ENCODE data around the gene FTO.
A peak's percentile ranks its signal among the peaks of the same experiment; 100 is the strongest.
"Not testable (repeated sequence)": the region's sequence is repeated elsewhere in the genome, so short reads cannot be mapped to it uniquely, and the experiment has no call there.

The FTO gene

DNA sequence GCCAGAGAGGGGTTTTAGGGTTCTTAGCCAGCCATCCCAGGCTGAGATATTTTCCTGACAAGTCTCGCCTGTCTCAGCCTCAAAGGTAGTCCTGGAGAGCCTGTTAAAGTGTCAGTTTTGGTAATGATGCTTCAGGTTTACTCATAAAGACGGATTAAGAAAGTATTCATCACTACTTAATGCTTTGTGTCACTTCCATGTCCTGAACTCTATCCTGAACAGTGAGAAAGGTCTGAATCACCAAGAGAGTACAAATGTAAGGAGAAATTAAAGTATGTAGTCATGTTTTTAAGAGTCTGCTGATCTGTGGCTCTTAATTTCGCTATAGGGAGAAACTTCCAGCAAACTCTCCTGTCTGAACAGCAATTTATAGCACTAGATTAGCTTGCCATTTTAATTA lies 14.3 kb upstream of the FTO start:
- no peak overlapping the region for H3K4me3 ChIP-seq (ENCODE audit: low read depth, low read length)
- TF ChIP-seq, protein P1, sequence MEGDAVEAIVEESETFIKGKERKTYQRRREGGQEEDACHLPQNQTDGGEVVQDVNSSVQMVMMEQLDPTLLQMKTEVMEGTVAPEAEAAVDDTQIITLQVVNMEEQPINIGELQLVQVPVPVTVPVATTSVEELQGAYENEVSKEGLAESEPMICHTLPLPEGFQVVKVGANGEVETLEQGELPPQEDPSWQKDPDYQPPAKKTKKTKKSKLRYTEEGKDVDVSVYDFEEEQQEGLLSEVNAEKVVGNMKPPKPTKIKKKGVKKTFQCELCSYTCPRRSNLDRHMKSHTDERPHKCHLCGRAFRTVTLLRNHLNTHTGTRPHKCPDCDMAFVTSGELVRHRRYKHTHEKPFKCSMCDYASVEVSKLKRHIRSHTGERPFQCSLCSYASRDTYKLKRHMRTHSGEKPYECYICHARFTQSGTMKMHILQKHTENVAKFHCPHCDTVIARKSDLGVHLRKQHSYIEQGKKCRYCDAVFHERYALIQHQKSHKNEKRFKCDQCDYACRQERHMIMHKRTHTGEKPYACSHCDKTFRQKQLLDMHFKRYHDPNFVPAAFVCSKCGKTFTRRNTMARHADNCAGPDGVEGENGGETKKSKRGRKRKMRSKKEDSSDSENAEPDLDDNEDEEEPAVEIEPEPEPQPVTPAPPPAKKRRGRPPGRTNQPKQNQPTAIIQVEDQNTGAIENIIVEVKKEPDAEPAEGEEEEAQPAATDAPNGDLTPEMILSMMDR (IDR thresholded peaks at IDR 0.05; ENCODE audit: borderline replicate concordance, insufficient read depth, low read depth, low read length): no peak

DNA sequence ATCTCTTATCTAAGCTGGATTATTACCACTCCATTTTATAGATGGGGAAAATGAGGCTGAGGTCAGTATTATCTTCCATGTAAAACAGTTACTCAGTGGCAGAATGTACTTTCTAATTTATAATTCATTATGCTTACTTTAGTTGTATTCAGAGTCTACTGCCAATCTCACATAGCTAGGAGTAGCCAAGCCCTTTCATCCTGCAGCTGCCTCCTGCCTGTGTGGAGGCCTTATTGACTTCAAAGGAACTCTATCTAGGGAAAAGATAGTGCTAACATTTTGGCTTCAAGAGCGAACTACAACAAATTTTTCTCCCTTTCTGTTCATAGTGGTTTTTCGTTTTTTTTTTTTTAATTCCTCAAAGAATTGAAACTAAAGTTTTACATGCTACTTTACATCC lies 13.2 kb upstream of the FTO start:
- TF ChIP-seq, protein P1 (IDR thresholded peaks at IDR 0.05; ENCODE audit: borderline replicate concordance, insufficient read depth, low read depth, low read length): no peak

DNA sequence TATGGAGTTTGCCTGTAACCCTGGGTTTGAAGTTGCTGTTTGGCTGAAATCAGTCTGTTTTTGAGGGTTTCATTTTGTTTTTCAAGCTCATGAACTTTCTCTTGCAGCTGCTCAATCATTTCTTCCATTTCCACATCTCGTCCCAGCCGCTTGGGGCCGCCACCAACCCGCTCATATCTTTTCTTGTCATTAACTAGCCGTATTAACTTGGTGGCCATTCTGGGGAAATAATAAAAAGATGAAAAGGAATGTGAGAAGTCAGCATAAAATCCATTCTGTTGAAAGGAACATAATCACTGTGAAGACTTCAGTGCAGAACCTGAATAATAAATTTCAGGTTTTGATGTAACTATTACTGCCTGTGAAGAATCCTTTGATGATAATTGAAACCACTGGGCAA lies 11.8 kb upstream of the FTO start:
- TF ChIP-seq, protein P1 (IDR thresholded peaks at IDR 0.05; ENCODE audit: borderline replicate concordance, insufficient read depth, low read depth, low read length): no peak
- no peak overlapping the region for H3K4me3 ChIP-seq (ENCODE audit: low read depth, low read length)

More for the DNA sequence above, 13.2 kb upstream of the FTO start:
- H3K4me3 ChIP-seq (ENCODE audit: low read depth, low read length): no peak overlapping the region

DNA sequence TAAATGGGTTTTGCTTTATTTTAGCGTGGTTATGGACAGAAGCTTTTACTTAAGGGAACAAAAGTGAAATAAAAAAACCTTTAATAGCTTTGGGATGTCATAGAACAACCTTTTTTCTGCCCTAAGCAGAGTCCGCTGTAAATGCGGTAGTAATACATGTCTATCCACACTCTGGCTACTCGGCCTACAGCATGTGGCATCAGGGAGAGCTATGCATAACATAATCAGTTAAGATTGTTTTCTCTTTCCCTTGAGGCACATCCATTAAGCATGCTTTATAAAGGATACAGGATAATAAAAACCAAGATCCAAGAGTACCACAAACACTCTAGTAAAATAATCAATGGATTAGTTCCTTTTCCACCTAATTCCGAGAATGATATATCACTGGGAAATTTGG lies 10.6 kb upstream of the FTO start:
- no peak overlapping the region for H3K4me3 ChIP-seq (ENCODE audit: low read depth, low read length)
- TF ChIP-seq, protein P1 (IDR thresholded peaks at IDR 0.05; ENCODE audit: borderline replicate concordance, insufficient read depth, low read depth, low read length): no peak

DNA sequence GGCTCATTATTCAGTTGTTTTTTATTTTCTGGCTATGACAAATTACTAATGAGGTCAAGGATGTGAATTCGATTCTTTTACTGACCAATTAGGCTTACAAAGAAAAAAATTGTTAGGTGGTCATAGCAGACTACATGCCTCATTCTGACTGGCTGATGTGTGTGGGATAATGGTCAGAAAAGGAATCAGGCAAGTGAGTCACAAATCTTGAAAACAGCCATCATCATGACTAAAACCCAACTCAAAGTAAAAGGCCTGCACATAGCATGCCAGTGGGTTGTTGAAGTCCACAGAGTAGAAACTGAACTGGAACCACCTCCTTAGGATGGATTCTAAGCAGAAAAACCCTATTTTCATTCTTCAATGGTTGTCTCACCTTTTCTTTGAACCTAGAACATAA lies 8.9 kb upstream of the FTO start:
- H3K4me3 ChIP-seq (ENCODE audit: low read depth, low read length): no peak overlapping the region
- TF ChIP-seq, protein P1 (IDR thresholded peaks at IDR 0.05; ENCODE audit: borderline replicate concordance, insufficient read depth, low read depth, low read length): no peak

DNA sequence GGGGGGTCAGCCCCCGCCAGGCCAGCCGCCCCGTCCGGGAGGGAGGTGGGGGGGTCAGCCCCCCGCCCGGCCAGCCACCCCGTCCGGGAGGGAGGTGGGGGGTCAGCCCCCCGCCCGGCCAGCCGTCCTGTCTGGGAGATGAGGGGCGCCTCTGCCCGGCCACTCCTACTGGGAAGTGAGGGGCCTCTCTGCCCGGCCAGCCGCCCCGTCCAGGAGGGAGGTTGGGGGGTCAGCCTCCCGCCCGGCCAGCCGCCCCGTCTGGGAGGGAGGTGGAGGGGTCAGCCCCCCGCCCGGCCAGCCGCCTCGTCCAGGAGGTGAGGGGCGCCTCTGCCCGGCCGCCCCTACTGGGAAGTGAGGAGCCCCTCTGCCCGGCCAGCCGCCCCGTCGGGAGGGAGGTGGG lies 5.7 kb upstream of the FTO start:
- not testable (repeated sequence) for H3K4me3 ChIP-seq (ENCODE audit: low read depth, low read length)

DNA sequence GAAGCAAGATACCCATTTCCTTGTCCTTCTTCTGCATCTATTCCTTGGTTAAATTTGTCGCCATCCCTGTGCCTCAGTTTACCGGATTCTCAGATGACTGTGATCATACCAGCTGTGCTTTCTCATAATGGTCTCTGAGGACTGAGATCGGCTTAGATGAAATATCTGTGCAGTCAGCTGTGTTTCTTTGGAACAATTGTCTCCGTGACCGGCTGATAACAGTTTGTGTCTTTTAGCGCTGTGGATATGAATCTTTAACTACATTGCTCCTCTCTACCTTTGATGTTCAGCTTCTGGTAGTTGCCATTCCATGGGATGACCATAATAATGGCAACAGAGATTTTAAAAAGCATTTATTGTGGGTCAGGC lies 473 bp downstream of the FTO start:
- TF ChIP-seq, protein P1 (IDR thresholded peaks at IDR 0.05; ENCODE audit: borderline replicate concordance, insufficient read depth, low read depth, low read length): no peak
- peak overlapping the region; percentile 71 for H3K4me3 ChIP-seq (ENCODE audit: low read depth, low read length)

DNA sequence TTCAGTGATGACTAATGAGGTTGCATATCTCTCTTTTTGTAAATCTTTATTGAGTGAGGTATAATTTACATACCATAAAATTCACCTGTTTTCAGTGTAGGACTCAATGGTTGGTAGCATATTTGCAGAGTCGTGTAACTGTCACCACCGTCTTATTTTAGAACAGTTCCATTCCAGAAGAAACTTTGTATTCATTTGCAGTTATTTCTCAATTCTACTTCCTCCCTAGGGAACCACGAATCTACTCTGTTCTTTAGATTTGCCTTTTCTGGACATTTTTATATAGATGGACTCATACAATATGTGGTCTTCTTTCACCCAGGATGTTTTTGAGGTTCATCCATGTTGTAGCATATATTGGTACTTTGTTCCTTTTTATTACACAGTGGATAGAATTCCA lies 3.7 kb downstream of the FTO start:
- H3K4me3 ChIP-seq (ENCODE audit: low read depth, low read length): no peak overlapping the region
- TF ChIP-seq, protein P1 (IDR thresholded peaks at IDR 0.05; ENCODE audit: borderline replicate concordance, insufficient read depth, low read depth, low read length): no peak

All from GM12875 (cell line).